ENCODE results near the gene COG5. TPM values are rescaled to one million over a fixed set of nuclear protein-coding genes. Genes with fewer than 3 reads are reported as not detected.

COG5 gene
- total RNA-seq, 2 experiments from 2014 or later: 40.9 to 60.2 TPM

DNA sequence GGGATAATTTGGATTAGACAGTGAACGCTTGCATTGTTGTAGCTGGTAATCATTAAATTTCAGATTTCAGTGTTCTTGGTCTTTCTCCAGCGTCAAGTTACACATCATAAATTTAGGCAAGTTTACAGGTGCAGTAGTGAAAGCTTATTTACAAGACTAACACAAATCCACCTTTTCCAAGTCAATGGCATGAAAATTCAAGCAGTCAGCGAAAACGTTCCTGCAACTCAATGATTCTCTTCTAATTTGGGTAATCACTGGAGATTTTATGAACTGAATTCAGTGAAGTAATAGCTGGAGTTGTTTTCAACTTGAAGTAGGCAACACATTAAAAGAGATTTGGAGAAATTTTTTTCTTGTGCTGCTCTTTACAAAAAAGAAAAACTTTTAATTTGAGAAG, 34.2 kb upstream of the COG5 start:
- POLR2A ChIA-PET: interaction anchor here (0.7 to 1.2 kb wide), 2 partner anchors 8 to 11 kb away, joined by 3 read pairs; no protein-coding TSS in a partner anchor
- BruUV-seq (replicated peaks): no TSS peak

DNA sequence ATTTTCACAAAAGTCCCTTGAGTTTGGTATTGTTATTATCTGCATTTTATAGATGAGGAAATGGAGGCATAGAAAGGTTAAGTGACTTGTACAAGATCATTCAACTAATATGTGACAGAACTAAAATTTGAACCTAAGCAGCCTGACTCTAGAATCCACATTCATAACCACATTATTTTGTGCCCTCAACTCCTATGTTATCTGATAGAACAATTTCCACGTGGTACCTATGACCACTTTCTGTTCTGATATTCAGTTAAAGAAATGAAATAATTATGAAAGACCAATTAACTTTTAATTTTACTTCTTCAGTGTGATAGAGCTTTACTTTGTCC, 33.8 kb upstream of the COG5 start:
- no peak for DNase-seq (ENCODE audit: low spot score)
- Histone ChIP-seq H3K4me3 (ENCODE audit: low read depth, low read length, poor library complexity, severe bottlenecking) (no peak overlapping the region), H3K36me3 (ENCODE audit: insufficient read depth, low read length) (peaks cover 14% of the 10 kb centered on the region; the same call in 1 of the 2 replicates), H3K27ac (ENCODE audit: low read depth, low read length, poor library complexity, severe bottlenecking) (no peak overlapping the region), H3K79me2 (ENCODE audit: insufficient read depth, low read depth, low read length) (no peaks in the 10 kb centered on the region), H3K9me2 (ENCODE audit: insufficient read depth, low read length) (no peaks in the 10 kb centered on the region), H3K4me2 (ENCODE audit: low read length) (no peak overlapping the region), H3K9me3 (ENCODE audit: low read length) (no peaks in the 10 kb centered on the region), H3K4me1 (ENCODE audit: insufficient read depth, low read length, poor library complexity, severe bottlenecking) (no peaks in the 10 kb centered on the region), H4K20me1 (ENCODE audit: insufficient read depth, low read length) (no peaks in the 10 kb centered on the region), H2AFZ (ENCODE audit: low read length) (no peak overlapping the region)
- POLR2A ChIA-PET: interaction anchor here (0.7 to 1.2 kb wide), 2 partner anchors 8 to 12 kb away, joined by 3 read pairs; no protein-coding TSS in a partner anchor
- BruUV-seq (replicated peaks): no TSS peak
- TF ChIP-seq, protein P1, sequence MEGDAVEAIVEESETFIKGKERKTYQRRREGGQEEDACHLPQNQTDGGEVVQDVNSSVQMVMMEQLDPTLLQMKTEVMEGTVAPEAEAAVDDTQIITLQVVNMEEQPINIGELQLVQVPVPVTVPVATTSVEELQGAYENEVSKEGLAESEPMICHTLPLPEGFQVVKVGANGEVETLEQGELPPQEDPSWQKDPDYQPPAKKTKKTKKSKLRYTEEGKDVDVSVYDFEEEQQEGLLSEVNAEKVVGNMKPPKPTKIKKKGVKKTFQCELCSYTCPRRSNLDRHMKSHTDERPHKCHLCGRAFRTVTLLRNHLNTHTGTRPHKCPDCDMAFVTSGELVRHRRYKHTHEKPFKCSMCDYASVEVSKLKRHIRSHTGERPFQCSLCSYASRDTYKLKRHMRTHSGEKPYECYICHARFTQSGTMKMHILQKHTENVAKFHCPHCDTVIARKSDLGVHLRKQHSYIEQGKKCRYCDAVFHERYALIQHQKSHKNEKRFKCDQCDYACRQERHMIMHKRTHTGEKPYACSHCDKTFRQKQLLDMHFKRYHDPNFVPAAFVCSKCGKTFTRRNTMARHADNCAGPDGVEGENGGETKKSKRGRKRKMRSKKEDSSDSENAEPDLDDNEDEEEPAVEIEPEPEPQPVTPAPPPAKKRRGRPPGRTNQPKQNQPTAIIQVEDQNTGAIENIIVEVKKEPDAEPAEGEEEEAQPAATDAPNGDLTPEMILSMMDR (conservative IDR thresholded peaks at IDR 0.05; ENCODE audit: low read length): no peak
- no peak for TF ChIP-seq EZH2phosphoT487 (IDR thresholded peaks at IDR 0.05; ENCODE audit: borderline replicate concordance, low read depth, low read length)
- CTCF ChIA-PET (ENCODE audit: unreplicated experiment): no interaction called here
- intact Hi-C loops (cut with micrococcal nuclease; ENCODE audit: unreplicated experiment): no loop called here

More for the DNA sequence above, 34.2 kb upstream of the COG5 start:
- H3K4me2 ChIP-seq (ENCODE audit: low read length): no peak overlapping the region
- CTCF ChIA-PET (ENCODE audit: unreplicated experiment): no interaction called here
- H3K4me1 ChIP-seq (ENCODE audit: insufficient read depth, low read length, poor library complexity, severe bottlenecking): no peaks in the 10 kb centered on the region
- H3K9me3 ChIP-seq (ENCODE audit: low read length): no peaks in the 10 kb centered on the region
- no peaks in the 10 kb centered on the region for H4K20me1 ChIP-seq (ENCODE audit: insufficient read depth, low read length)
- H3K9me2 ChIP-seq (ENCODE audit: insufficient read depth, low read length): no peaks in the 10 kb centered on the region
- intact Hi-C loops (cut with micrococcal nuclease; ENCODE audit: unreplicated experiment): no loop called here
- no peak overlapping the region for H3K4me3 ChIP-seq (ENCODE audit: low read depth, low read length, poor library complexity, severe bottlenecking)
- no peak for TF ChIP-seq EZH2phosphoT487 (IDR thresholded peaks at IDR 0.05; ENCODE audit: borderline replicate concordance, low read depth, low read length)
- TF ChIP-seq, protein P1 (conservative IDR thresholded peaks at IDR 0.05; ENCODE audit: low read length): no peak
- DNase-seq (ENCODE audit: low spot score): no peak
- no peak overlapping the region for H3K27ac ChIP-seq (ENCODE audit: low read depth, low read length, poor library complexity, severe bottlenecking)
- peaks cover 14% of the 10 kb centered on the region; the same call in 1 of the 2 replicates for H3K36me3 ChIP-seq (ENCODE audit: insufficient read depth, low read length)
- no peaks in the 10 kb centered on the region for H3K79me2 ChIP-seq (ENCODE audit: insufficient read depth, low read depth, low read length)
- H2AFZ ChIP-seq (ENCODE audit: low read length): no peak overlapping the region

DNA sequence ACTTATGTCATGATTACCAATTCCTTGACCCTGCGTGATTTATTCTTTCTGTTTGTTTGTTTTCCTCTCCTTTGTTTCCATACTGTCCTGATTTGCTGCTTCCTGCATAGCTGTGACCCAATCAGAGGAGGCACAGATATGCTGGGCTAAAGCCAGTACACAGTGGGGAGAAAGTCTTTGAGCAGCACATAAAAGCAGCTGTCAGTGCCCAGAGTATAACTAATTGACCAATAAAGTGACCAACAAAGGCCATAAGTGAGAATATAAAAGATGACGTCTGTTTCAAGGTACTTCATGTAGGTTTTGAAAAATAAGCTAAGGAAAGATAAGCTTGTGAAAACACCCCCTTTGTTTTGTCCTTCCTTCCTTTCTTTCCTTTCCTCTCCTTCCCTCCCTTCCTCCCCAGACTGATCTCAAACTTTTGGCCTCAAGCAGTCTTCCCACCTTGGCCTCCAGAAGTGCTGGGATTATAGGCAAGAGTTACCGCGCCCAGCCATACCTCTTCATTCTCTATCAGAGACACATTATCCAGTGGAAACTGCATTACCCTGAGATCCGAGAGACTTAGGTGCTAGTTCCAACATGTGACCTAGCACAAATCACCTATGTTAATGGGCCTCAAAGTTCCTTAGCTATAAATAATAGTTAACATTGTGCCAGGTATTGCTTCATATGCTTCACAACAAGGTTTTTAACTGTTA, 33.3 kb upstream of the COG5 start:
- Histone ChIP-seq H3K4me1 (ENCODE audit: insufficient read depth, low read length, poor library complexity, severe bottlenecking) (no peaks in the 10 kb centered on the region), H3K9me2 (ENCODE audit: insufficient read depth, low read length) (no peaks in the 10 kb centered on the region), H3K79me2 (ENCODE audit: insufficient read depth, low read depth, low read length) (no peaks in the 10 kb centered on the region), H4K20me1 (ENCODE audit: insufficient read depth, low read length) (no peaks in the 10 kb centered on the region), H3K36me3 (ENCODE audit: insufficient read depth, low read length) (peaks cover 14% of the 10 kb centered on the region; the same call in 1 of the 2 replicates), H3K4me3 (ENCODE audit: low read depth, low read length, poor library complexity, severe bottlenecking) (no peak overlapping the region), H3K4me2 (ENCODE audit: low read length) (no peak overlapping the region), H3K9me3 (ENCODE audit: low read length) (no peaks in the 10 kb centered on the region), H3K27ac (ENCODE audit: low read depth, low read length, poor library complexity, severe bottlenecking) (no peak overlapping the region), H2AFZ (ENCODE audit: low read length) (no peak overlapping the region)
- ChIA-PET POLR2A (interaction anchor here (0.6 to 1.4 kb wide), 3 partner anchors 9 to 337 kb away, joined by 3 to 8 read pairs (median 3); no protein-coding TSS in a partner anchor), CTCF (ENCODE audit: unreplicated experiment) (no interaction called here)
- intact Hi-C loops (cut with micrococcal nuclease; ENCODE audit: unreplicated experiment): no loop called here
- TF ChIP-seq, protein P1 (conservative IDR thresholded peaks at IDR 0.05; ENCODE audit: low read length): no peak
- TF ChIP-seq EZH2phosphoT487 (IDR thresholded peaks at IDR 0.05; ENCODE audit: borderline replicate concordance, low read depth, low read length): no peak
- BruUV-seq (replicated peaks): no TSS peak
- no peak for DNase-seq (ENCODE audit: low spot score)

All from OCI-LY7 (cell line).